OCI-LY3 (cell line): Measurements from ENCODE around the gene STAT5B.
"Not testable (repeated sequence)": the region's sequence is repeated elsewhere in the genome, so short reads cannot be mapped to it uniquely, and the experiment has no call there.

Experiments used
- H2AFZ ChIP-seq: fragments of 200-600, 300-600 bp; shearing (Covaris generic); 2 replicates; pipeline ENCODE4 v1.6.0; 2014; ENCODE audit warnings: antibody characterized with exemption, low read depth, low read length
- H3K27ac ChIP-seq: fragments of 200-600, 300-600 bp; sonication (generic); 2 replicates; pipeline ENCODE4 v1.5.1; 2014; ENCODE audit warnings: mild to moderate bottlenecking, low read length, moderate library complexity, mixed read lengths
- H3K27me3 ChIP-seq: fragments of 200-600, 300-600 bp; sonication (generic); 2 replicates; pipeline ENCODE4 v1.6.1; 2014; ENCODE audit warnings: low read depth, low read length, mixed read lengths
- H3K36me3 ChIP-seq: fragments of 200-600, 300-600 bp; sonication (generic); replicated peaks from 2 replicates; pipeline ENCODE3; 2014; ENCODE audit warnings: low read depth, low read length, mixed read lengths
- H3K4me1 ChIP-seq: fragments of 300-600, 200-600 bp; sonication (generic); 2 replicates; pipeline ENCODE4 v1.6.1; 2014; ENCODE audit warnings: low read length, mixed read lengths
- H3K4me2 ChIP-seq: fragments of 200-600, 300-600 bp; sonication (generic); 2 replicates; pipeline ENCODE4 v1.6.1; 2014; ENCODE audit warnings: low read length, mixed read lengths
- H3K4me3 ChIP-seq: fragments of 300-600, 200-600 bp; sonication (generic); 2 replicates; pipeline ENCODE4 v1.5.1; 2014; ENCODE audit warnings: antibody characterized with exemption, mild to moderate bottlenecking, low read length, moderate library complexity
- H3K79me2 ChIP-seq: fragments of 300-600, 200-600 bp; shearing (Covaris generic); 2 replicates; pipeline ENCODE4 v1.6.1; 2014; ENCODE audit warnings: mild to moderate bottlenecking, low read length, mixed read lengths
- H3K9ac ChIP-seq: fragments of 300-600, 200-600 bp; shearing (Covaris generic); 2 replicates; pipeline ENCODE4 v1.6.0; 2014; ENCODE audit warnings: mild to moderate bottlenecking, low read length, moderate library complexity
- H3K9me3 ChIP-seq: fragments of 200-600, 300-600 bp; shearing (Covaris generic); 2 replicates; pipeline ENCODE4 v1.6.1; 2014; ENCODE audit warnings: low read length, mixed read lengths; ENCODE audit not compliant: insufficient read depth
- H4K20me1 ChIP-seq: fragments of 200-600, 300-600 bp; sonication (generic); 2 replicates; pipeline ENCODE4 v1.6.1; 2016; ENCODE audit warnings: low read length, mixed read lengths; ENCODE audit not compliant: insufficient read depth
- EZH2phosphoT487 ChIP-seq: fragments of 200-600 bp; shearing (Covaris generic); IDR thresholded peaks from 2 replicates; pipeline ENCODE4 v1.6.1; 2018; ENCODE audit warnings: antibody characterized with exemption, mixed run types, low read depth
- TF ChIP-seq, protein P1 (sequence below): fragments of 200-600, 300-600 bp; sonication (generic); IDR thresholded peaks from 2 replicates; pipeline ENCODE4 v1.5.1; 2014; ENCODE audit warnings: antibody characterized with exemption, low read length, low read depth

STAT5B gene

GRCh38 chr17:42240201-42240600, 36.0 kb downstream of the STAT5B start:
- Histone ChIP-seq H3K27ac (no peak overlapping the region), H4K20me1 (peaks cover 76% of the 10 kb centered on the region), H3K79me2 (peaks cover 84% of the 10 kb centered on the region), H3K27me3 (no peaks in the 10 kb centered on the region), H3K9me3 (no peaks in the 10 kb centered on the region), H3K4me2 (no peak overlapping the region), H3K36me3 (no peaks in the 10 kb centered on the region), H3K4me3 (no peak overlapping the region), H2AFZ (no peak overlapping the region), H3K9ac (no peak overlapping the region), H3K4me1 (no peaks in the 10 kb centered on the region)
- no peak for TF ChIP-seq EZH2phosphoT487
- TF ChIP-seq, protein P1, sequence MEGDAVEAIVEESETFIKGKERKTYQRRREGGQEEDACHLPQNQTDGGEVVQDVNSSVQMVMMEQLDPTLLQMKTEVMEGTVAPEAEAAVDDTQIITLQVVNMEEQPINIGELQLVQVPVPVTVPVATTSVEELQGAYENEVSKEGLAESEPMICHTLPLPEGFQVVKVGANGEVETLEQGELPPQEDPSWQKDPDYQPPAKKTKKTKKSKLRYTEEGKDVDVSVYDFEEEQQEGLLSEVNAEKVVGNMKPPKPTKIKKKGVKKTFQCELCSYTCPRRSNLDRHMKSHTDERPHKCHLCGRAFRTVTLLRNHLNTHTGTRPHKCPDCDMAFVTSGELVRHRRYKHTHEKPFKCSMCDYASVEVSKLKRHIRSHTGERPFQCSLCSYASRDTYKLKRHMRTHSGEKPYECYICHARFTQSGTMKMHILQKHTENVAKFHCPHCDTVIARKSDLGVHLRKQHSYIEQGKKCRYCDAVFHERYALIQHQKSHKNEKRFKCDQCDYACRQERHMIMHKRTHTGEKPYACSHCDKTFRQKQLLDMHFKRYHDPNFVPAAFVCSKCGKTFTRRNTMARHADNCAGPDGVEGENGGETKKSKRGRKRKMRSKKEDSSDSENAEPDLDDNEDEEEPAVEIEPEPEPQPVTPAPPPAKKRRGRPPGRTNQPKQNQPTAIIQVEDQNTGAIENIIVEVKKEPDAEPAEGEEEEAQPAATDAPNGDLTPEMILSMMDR: no peak

- not testable (repeated sequence) for H3K36me3 ChIP-seq, H3K27me3 ChIP-seq, H3K4me3 ChIP-seq, H3K4me2 ChIP-seq, H3K4me1 ChIP-seq, H3K9me3 ChIP-seq, H3K9ac ChIP-seq, H2AFZ ChIP-seq, H3K27ac ChIP-seq
- Histone ChIP-seq H3K79me2 (peaks cover 88% of the 10 kb centered on the region), H4K20me1 (peaks cover 81% of the 10 kb centered on the region)
Measured at GRCh38 chr17:42239576-42239975, 36.6 kb downstream of the STAT5B start.

DNA sequence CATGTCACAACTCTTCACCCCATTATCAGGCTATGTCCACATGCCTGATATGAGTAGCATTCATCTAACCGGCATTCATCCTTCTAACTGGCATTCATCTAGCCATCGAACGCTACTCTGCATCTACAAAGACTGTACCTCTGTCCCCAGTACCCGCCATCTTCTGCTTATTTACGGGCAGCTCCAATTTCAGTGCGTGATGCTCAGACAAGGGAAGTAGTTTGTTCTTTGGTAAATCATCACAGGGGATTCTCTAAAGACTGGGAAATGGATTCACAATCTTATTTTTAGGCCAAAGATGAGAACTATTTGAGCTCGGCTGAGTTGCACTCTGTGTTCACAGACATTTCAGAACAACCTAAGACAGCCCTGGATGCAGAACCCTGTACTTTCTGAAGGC, 39.4 kb downstream of the STAT5B start:
- Histone ChIP-seq H3K27ac (no peak overlapping the region), H3K79me2 (peaks cover 91% of the 10 kb centered on the region), H3K4me1 (no peaks in the 10 kb centered on the region), H3K4me3 (no peak overlapping the region), H2AFZ (no peak overlapping the region), H4K20me1 (peaks cover 75% of the 10 kb centered on the region), H3K4me2 (no peak overlapping the region), H3K27me3 (no peaks in the 10 kb centered on the region), H3K9me3 (no peaks in the 10 kb centered on the region), H3K36me3 (peaks cover 8% of the 10 kb centered on the region), H3K9ac (no peak overlapping the region)
- TF ChIP-seq, protein P1: no peak
- no peak for TF ChIP-seq EZH2phosphoT487

DNA sequence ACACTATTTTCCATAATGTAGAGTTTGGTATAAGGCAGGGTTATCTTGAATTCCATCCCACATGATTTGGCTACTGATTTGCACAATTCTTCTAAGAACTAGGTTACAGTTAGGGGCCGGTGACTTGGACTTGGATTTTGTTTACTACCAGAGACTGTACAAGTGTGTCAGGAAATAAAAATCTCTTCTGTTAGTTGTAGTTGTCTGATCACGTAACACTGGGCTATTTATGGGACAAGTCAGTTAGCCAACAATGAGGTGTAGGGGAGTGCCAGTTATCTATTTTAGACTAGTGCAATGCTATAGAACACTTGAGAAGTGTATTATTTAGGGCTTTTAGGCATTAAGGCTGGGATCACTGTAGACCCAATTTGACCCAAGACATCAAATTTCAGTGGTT, 42.2 kb downstream of the STAT5B start:
- no peak for TF ChIP-seq EZH2phosphoT487
- TF ChIP-seq, protein P1: no peak
- no peaks in the 10 kb centered on the region for H3K27me3 ChIP-seq
- no peak overlapping the region for H3K4me2 ChIP-seq
- no peak overlapping the region for H3K27ac ChIP-seq
- peaks cover 15% of the 10 kb centered on the region for H3K36me3 ChIP-seq
- H3K9ac ChIP-seq: no peak overlapping the region
- no peaks in the 10 kb centered on the region for H3K9me3 ChIP-seq
- H2AFZ ChIP-seq: no peak overlapping the region
- H3K4me3 ChIP-seq: no peak overlapping the region
- H3K79me2 ChIP-seq: peaks cover 78% of the 10 kb centered on the region
- no peaks in the 10 kb centered on the region for H3K4me1 ChIP-seq
- peaks cover 57% of the 10 kb centered on the region for H4K20me1 ChIP-seq

DNA sequence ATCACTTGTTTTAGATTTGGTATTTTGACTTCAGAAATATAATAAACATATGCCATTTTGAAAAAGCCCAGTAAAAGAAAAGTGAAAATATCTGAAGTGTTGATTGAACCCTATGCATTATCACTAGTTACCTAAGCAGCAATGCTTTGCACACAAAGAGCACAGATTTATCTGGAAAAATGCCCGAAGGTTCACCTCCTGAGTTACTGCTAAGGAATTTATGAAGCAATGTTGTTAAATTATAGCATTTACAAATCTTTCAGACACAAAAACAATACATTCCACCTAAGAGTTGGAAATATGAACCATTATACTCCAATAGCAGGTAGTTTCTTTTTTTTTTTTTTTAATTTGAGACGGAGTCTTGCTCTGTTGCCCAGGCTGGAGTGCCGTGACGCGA, 43.0 kb downstream of the STAT5B start:
- H3K4me3 ChIP-seq: no peak overlapping the region
- TF ChIP-seq EZH2phosphoT487: no peak
- TF ChIP-seq, protein P1: no peak
- peaks cover 15% of the 10 kb centered on the region for H3K36me3 ChIP-seq
- H3K9me3 ChIP-seq: no peaks in the 10 kb centered on the region
- H4K20me1 ChIP-seq: peaks cover 54% of the 10 kb centered on the region
- H3K79me2 ChIP-seq: peaks cover 72% of the 10 kb centered on the region
- H3K4me1 ChIP-seq: no peaks in the 10 kb centered on the region
- no peak overlapping the region for H2AFZ ChIP-seq
- H3K9ac ChIP-seq: no peak overlapping the region
- no peak overlapping the region for H3K4me2 ChIP-seq
- H3K27ac ChIP-seq: no peak overlapping the region
- H3K27me3 ChIP-seq: no peaks in the 10 kb centered on the region
